ENCODE data around the gene DRAP1. TPM values are rescaled to one million over a fixed set of nuclear protein-coding genes. Genes with fewer than 3 reads are reported as not detected.
A peak's percentile ranks its signal among the peaks of the same experiment; 100 is the strongest.

DRAP1 gene
- total and polyA plus RNA-seq, 11 donors: 76.5 to 180 (median 104) TPM

DNA sequence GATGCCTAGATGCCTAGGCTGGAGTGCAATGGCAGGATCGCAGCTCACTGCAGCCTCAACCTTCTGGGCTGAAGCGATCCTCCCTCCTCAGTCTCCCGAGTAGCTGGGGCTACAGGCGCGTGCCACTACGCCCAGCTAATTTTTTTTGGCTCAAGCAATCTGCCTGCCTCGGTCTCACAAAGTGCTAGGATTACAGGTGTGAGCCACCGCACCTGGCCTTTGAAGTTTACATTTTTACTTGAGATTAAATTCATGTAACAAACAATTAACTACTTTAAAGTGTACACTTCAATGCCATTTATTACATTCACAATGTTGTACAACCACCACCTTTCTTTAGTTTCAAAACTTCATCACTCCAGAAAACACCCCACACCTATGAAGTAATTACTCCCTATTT, 15.5 kb upstream of the DRAP1 start:
- Histone ChIP-seq H3K36me3 (no peaks in the 10 kb centered on the region), H3K4me3 (no peak overlapping the region), H3K4me1 (peaks cover 0 to 23% (median 17%) of the 10 kb centered on the region in 12 donors), H3K27me3 (peaks cover 0 to 15% (median 0%) of the 10 kb centered on the region in 9 donors), H3K9me3 (no peaks in the 10 kb centered on the region), H3K27ac (no peak overlapping the region)
- 81 to 86% (median 86%) methylated on average over 8 of the region's 8 CpGs for WGBS, 4 donors
- TF ChIP-seq, protein P1, sequence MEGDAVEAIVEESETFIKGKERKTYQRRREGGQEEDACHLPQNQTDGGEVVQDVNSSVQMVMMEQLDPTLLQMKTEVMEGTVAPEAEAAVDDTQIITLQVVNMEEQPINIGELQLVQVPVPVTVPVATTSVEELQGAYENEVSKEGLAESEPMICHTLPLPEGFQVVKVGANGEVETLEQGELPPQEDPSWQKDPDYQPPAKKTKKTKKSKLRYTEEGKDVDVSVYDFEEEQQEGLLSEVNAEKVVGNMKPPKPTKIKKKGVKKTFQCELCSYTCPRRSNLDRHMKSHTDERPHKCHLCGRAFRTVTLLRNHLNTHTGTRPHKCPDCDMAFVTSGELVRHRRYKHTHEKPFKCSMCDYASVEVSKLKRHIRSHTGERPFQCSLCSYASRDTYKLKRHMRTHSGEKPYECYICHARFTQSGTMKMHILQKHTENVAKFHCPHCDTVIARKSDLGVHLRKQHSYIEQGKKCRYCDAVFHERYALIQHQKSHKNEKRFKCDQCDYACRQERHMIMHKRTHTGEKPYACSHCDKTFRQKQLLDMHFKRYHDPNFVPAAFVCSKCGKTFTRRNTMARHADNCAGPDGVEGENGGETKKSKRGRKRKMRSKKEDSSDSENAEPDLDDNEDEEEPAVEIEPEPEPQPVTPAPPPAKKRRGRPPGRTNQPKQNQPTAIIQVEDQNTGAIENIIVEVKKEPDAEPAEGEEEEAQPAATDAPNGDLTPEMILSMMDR (IDR thresholded peaks at IDR 0.05): no peak
- TF ChIP-seq POLR2A (IDR thresholded peaks at IDR 0.05): no peak
- DNase-seq (no peak), ATAC-seq (no peak)
- intact Hi-C loops (cut with DNase I): no loop called here

DNA sequence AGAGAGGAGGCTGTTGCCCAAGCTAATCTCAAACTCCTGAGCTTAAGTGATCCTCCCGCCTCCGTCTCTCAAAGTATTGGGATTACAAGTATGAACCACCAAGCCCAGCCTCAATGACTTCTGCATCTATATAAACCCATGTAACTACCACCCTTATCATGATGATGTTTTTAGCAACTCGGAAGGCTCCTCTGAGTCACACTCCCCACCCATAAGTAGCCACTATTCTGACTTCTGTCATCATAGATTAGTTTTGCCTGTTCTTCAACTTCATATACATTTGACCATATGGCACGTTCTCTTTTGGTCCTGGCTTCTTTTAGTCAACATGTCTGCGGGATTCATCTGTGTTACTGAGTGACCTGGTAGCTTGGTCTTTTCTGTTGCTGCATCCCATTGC, 12.6 kb upstream of the DRAP1 start:
- no peak for ATAC-seq
- TF ChIP-seq POLR2A (IDR thresholded peaks at IDR 0.05): no peak
- TF ChIP-seq, protein P1 (IDR thresholded peaks at IDR 0.05): no peak

GRCh38 chr11:65907878-65908277, 11.3 kb upstream of the DRAP1 start:
- intact Hi-C loops (cut with DNase I): no loop called here
- no peak overlapping the region for H3K27ac ChIP-seq
- DNase-seq (no peak), ATAC-seq (no peak)
- peaks cover 0 to 14% (median 12%) of the 10 kb centered on the region in 12 donors for H3K4me1 ChIP-seq
- H3K4me3 ChIP-seq: no peak overlapping the region
- 81 to 88% (median 85%) methylated on average over 6 of the region's 6 CpGs for WGBS, 4 donors
- TF ChIP-seq POLR2A (IDR thresholded peaks at IDR 0.05): no peak
- TF ChIP-seq, protein P1 (IDR thresholded peaks at IDR 0.05): no peak
- H3K27me3 ChIP-seq: no peaks in the 10 kb centered on the region
- no peaks in the 10 kb centered on the region for H3K36me3 ChIP-seq
- H3K9me3 ChIP-seq: no peaks in the 10 kb centered on the region

More for the DNA sequence above, 12.6 kb upstream of the DRAP1 start:
- no peak for DNase-seq
- intact Hi-C loops (cut with DNase I): no loop called here
- 78 to 84% (median 83%) methylated on average over 5 of the region's 5 CpGs for WGBS, 4 donors
- Histone ChIP-seq H3K36me3 (no peaks in the 10 kb centered on the region), H3K4me3 (no peak overlapping the region), H3K27me3 (no peaks in the 10 kb centered on the region), H3K4me1 (peaks cover 0 to 7% (median 5%) of the 10 kb centered on the region in 12 donors), H3K27ac (no peak overlapping the region), H3K9me3 (no peaks in the 10 kb centered on the region)

DNA sequence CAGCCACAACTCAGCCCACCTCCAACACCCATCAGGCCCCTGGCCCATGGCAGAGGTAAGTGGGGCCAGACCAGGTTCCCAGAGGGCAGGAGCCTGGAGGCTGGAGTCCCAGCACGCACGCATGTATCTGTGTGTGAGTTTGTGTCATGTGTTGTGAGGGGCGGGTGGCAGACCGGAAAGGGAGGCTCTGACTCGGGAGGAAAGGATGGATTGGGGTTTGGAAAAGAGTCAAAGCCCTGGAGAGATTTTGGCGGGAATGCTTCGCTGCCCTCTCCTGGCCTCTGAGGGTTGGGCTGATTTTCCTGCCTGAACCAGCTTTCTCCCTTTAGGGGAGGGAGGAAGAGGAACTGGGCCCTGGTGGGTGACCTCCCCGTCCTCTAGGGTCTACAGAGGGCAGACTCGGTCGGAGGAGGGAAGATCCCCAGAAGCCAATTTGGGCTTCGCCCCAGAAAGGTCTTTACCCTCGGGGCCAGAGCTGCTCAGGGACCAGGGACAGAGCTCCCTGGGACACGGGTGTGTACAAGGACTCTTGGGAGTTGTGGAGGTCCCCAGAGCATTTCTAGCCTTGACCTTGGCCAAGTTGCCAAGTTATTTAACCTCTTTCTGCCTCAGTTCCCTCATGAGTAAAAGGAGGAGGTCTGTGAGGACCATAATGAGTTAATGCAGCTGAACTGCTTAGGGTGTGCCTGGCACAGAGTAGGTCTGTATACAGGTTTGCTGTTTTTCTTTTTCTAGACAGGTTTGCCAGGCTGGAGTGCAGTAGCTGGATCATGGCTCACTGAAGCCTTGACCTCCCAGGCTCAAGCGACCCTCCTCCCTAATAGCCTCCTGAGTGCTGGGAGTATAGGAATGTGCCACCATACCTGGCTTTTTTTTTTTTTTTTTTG, 7.3 kb upstream of the DRAP1 start:
- TF ChIP-seq POLR2A (IDR thresholded peaks at IDR 0.05): no peak
- TF ChIP-seq, protein P1 (IDR thresholded peaks at IDR 0.05): peak in 7 of 12 donors; percentile 27 to 61 (median 41)
- Histone ChIP-seq H3K27me3 (no peaks in the 10 kb centered on the region), H3K36me3 (peaks cover 0 to under 1% (median 0%) of the 10 kb centered on the region in 9 donors), H3K9me3 (no peaks in the 10 kb centered on the region), H3K27ac (peak overlapping the region in 4 of 12 donors; percentile 20 to 55 (median 35)), H3K4me3 (no peak overlapping the region), H3K4me1 (peaks cover 2 to 40% (median 35%) of the 10 kb centered on the region in 12 donors)
- ATAC-seq (peak; percentile 6 to 56 (median 14)), DNase-seq (peak in 4 of 5 donors; percentile 56 to 65 (median 58))
- intact Hi-C loops (cut with DNase I): no loop called here
- 16 to 28% (median 17%) methylated on average over 12 to 14 of the region's 14 CpGs for WGBS, 4 donors
